Thyroid gland (tissue), 4 donors: ENCODE data around the gene ANTXR1.

Source experiments
- CTCF ChIP-seq, 6 experiments: fragments of 200-600 bp in 3 of 6; fragments of 450-650 bp in 3 of 6; sonication (generic) in 3 of 6; IDR thresholded peaks; one replicate each; pipeline ENCODE4 v1.5.1; 2016 to 2019; ENCODE audit warnings: antibody characterized with exemption in 6 of 6, mild to moderate bottlenecking in 2 of 6, inconsistent platforms in 1 of 6, moderate library complexity in 1 of 6
- POLR2A ChIP-seq, 2 donors: fragments of 450-650 bp; IDR thresholded peaks; one replicate each; pipeline ENCODE4 v1.6.1; 2017; ENCODE audit warnings: antibody characterized with exemption in 2 of 2, mild to moderate bottlenecking in 2 of 2, moderate library complexity in 1 of 2

- no peak for TF ChIP-seq CTCF (IDR thresholded peaks at IDR 0.05)
- no peak for TF ChIP-seq POLR2A (IDR thresholded peaks at IDR 0.05)
Observed at GRCh38 chr2:68995916-68996315, 17.1 kb upstream of the ANTXR1 start.
